Psoas muscle (tissue), 8 donors: ENCODE results near the gene ITPR3. TPM values are rescaled to one million over a fixed set of nuclear protein-coding genes. Genes with fewer than 3 reads are reported as not detected.

Experiments
- ATAC-seq, 4 donors: fragments of 200-7000 bp; cut with Tn5 transposase; one replicate each; pipeline ENCODE4 v1.9.1; 2020; ENCODE audit warnings: moderate library complexity in 3 of 4, mild to moderate bottlenecking in 2 of 4
- DNase-seq, 2 donors: peaks; one replicate each; pipeline ENCODE4 v3.0.0-alpha.2; 2020
- H3K27ac ChIP-seq: fragments of 200-600 bp; one replicate; pipeline ENCODE4 v1.8.0; 2022
- H3K27me3 ChIP-seq, 3 donors: fragments of 200-600 bp in 1 of 3; one replicate each; pipeline versions ENCODE4 v1.6.1 to v1.8.0; 2013 to 2022; ENCODE audit warnings: low read length in 2 of 3, mild to moderate bottlenecking in 2 of 3, moderate library complexity in 1 of 3; ENCODE audit not compliant: insufficient read depth in 3 of 3
- H3K36me3 ChIP-seq, 2 donors: fragments of 200-600 bp in 1 of 2; one replicate each; pipeline versions ENCODE4 v1.6.1 to v1.8.0; 2013 to 2022; ENCODE audit warnings: low read depth in 1 of 2, mild to moderate bottlenecking in 1 of 2, moderate library complexity in 1 of 2; ENCODE audit not compliant: insufficient read depth in 1 of 2
- H3K4me1 ChIP-seq: fragments of 200-600 bp; one replicate; pipeline ENCODE4 v1.8.0; 2022
- H3K4me3 ChIP-seq: fragments of 200-600 bp; one replicate; pipeline ENCODE4 v1.8.0; 2022; ENCODE audit warnings: mild to moderate bottlenecking
- H3K9me3 ChIP-seq: fragments of 200-600 bp; one replicate; pipeline ENCODE4 v1.8.0; 2022
- WGBS, 3 donors: extraction: QIAGEN DNeasy Blood & Tissue Kit; methylation state at CpG; one replicate each; pipeline versions ENCODE4 v1.1.6 to v1.1.7; 2013; 5-methylcytosine and 5-hydroxymethylcytosine counted together
- intact Hi-C, 2 donors: fragments of 100-400 bp; cut with DNase I; formaldehyde crosslinking; loops; one replicate each; pipeline versions ENCODE4 v1.11.0 to v1.14.2; 2022
- polyA plus RNA-seq, 3 donors: library from polyadenylated mRNA; stranded (reverse); fragments of 200-250 nt; gene quantifications; one replicate each; pipeline ENCODE4 v1.2.3, GENCODE V29; 2013
- total RNA-seq, 4 donors: library from RNA; stranded (reverse); fragmentation: NEBNext Ultra II Directional in 2 of 4; extraction: Animal tissue kit (Norgen Biotek cat#: 25700) in 2 of 4; gene quantifications; one replicate each; pipeline versions ENCODE4 v1.2.1 to v1.2.4, GENCODE V29; 2021 to 2023
- TF ChIP-seq, protein P1 (sequence below): fragments of 200-600 bp; IDR thresholded peaks from one replicate; pipeline ENCODE4 v1.8.0; 2022; ENCODE audit warnings: antibody characterized with exemption
- donor health status: healthy with polysubstance abuse.
- donor health status: DM: no; HTN: no; CAD: no; lungs with moderate emphysema.
- donor health status: Bipolar disorder and iron deficiency.
- donor health status: healthy.
- donor health status: DM: yes; HTN: yes; CAD: no.
- donor health status: DM: no; HTN: no; CAD: no.
- donor health status: DM: no; HTN: no; CAD: no.
- donor health status: DM: yes; HTN: yes; CAD: no.

Gene ITPR3
- total and polyA plus RNA-seq, 7 donors = 1.9 to 7.4 (median 3.8) TPM

DNA sequence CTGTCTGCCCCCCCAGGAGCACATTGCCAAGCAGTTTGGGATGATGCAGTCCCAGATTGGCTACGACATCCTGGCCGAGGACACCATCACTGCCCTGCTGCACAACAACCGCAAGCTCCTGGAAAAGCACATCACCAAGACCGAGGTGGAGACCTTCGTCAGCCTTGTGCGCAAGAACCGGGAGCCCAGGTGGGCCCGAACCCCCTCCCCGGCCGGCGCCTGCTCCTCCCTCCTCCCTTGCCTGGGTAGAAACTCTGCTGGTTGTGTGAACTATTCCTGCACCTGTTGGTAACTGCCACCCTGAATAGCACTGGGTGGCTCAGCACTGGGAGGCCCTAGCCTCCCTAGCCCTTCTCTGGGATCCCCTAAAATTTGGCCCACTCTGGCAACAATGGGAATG, 46.7 kb downstream of the ITPR3 start:
- WGBS, 3 donors = 94 to 96% (median 95%) methylated on average over 11 of the region's 11 CpGs
- H3K36me3 ChIP-seq = peaks cover 0 to 8% of the 10 kb centered on the region in 2 donors

DNA sequence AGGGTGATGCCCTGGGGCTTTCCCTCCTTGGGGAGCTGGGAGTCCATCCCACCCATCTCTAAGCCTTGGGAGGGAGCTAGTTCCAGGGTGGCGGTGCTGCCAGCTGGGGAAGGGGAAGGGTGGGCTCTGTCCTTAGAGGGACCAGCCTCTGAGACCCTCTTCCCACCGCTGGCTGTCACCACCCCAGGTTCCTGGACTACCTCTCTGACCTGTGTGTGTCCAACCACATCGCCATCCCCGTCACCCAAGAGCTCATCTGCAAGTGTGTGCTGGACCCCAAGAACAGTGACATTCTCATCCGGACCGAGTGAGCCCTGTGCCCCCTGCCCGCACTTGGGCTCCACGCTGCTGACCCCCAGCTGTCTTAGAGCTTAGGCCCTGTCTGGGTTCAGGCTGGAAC, 47.2 kb downstream of the ITPR3 start:
- WGBS, 3 donors = 94 to 99% (median 96%) methylated on average over 7 to 8 of the region's 8 CpGs
- no peak overlapping the region for H3K4me3 ChIP-seq
- DNase-seq (no peak), ATAC-seq (no peak)
- H3K36me3 ChIP-seq = peaks cover 0 to 8% of the 10 kb centered on the region in 2 donors
- TF ChIP-seq, protein P1, sequence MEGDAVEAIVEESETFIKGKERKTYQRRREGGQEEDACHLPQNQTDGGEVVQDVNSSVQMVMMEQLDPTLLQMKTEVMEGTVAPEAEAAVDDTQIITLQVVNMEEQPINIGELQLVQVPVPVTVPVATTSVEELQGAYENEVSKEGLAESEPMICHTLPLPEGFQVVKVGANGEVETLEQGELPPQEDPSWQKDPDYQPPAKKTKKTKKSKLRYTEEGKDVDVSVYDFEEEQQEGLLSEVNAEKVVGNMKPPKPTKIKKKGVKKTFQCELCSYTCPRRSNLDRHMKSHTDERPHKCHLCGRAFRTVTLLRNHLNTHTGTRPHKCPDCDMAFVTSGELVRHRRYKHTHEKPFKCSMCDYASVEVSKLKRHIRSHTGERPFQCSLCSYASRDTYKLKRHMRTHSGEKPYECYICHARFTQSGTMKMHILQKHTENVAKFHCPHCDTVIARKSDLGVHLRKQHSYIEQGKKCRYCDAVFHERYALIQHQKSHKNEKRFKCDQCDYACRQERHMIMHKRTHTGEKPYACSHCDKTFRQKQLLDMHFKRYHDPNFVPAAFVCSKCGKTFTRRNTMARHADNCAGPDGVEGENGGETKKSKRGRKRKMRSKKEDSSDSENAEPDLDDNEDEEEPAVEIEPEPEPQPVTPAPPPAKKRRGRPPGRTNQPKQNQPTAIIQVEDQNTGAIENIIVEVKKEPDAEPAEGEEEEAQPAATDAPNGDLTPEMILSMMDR = no peak
- intact Hi-C loops = no loop called here
- no peaks in the 10 kb centered on the region for H3K4me1 ChIP-seq
- no peak overlapping the region for H3K27ac ChIP-seq
- H3K9me3 ChIP-seq = no peaks in the 10 kb centered on the region
- no peaks in the 10 kb centered on the region for H3K27me3 ChIP-seq

More for the DNA sequence above, 46.7 kb downstream of the ITPR3 start:
- DNase-seq (no peak), ATAC-seq (no peak)
- intact Hi-C loops = no loop called here
- no peaks in the 10 kb centered on the region for H3K9me3 ChIP-seq
- no peak overlapping the region for H3K4me3 ChIP-seq
- H3K4me1 ChIP-seq = no peaks in the 10 kb centered on the region
- no peaks in the 10 kb centered on the region for H3K27me3 ChIP-seq
- TF ChIP-seq, protein P1 = no peak
- H3K27ac ChIP-seq = no peak overlapping the region

DNA sequence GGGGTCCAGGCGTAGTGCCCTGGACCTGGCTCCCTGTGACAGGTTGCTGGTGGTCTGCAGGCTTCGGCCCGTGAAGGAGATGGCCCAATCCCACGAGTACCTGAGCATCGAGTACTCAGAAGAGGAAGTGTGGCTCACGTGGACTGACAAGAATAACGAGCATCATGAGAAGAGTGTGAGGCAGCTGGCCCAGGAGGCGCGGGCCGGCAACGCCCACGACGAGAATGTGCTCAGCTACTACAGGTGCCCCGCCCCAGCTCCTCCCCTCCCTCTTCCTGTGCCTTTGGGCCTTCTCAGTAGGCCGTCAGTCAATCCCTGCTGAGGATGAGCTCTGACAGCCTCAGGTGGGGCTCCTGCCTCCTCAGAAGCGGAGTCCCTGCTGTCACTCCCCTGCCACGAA, 47.8 kb downstream of the ITPR3 start:
- intact Hi-C loops = no loop called here
- H3K36me3 ChIP-seq = peaks cover 0 to 8% of the 10 kb centered on the region in 2 donors
- H3K27me3 ChIP-seq = no peaks in the 10 kb centered on the region
- TF ChIP-seq, protein P1 = no peak
- H3K9me3 ChIP-seq = no peaks in the 10 kb centered on the region
- H3K27ac ChIP-seq = no peak overlapping the region
- no peaks in the 10 kb centered on the region for H3K4me1 ChIP-seq
- WGBS, 3 donors = 71 to 75% (median 73%) methylated on average over 17 of the region's 17 CpGs
- ATAC-seq (no peak), DNase-seq (no peak)
- no peak overlapping the region for H3K4me3 ChIP-seq

DNA sequence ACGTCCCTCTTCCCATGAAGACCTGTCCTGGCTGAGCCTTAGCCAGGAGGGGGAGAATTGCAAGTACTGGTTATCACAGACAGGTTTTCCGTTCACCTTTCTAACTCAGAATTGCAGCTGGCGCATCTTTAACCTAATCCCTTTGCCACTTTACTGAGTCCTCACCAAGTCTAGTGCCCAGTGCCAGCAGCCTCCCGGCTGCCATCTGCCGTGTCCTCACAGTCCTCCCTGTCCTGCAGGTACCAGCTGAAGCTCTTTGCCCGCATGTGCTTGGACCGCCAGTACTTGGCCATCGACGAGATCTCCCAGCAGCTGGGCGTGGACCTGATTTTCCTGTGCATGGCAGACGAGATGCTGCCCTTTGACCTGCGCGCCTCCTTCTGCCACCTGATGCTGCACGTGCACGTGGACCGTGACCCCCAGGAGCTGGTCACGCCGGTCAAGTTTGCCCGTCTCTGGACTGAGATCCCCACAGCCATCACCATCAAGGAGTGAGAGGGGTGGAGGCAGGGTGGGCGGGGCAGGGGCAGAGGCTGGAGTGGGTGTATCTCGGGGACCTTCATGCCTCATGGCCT, 49.1 kb downstream of the ITPR3 start:
- Histone ChIP-seq H3K27ac (no peak overlapping the region), H3K36me3 (peaks cover 0 to 8% of the 10 kb centered on the region in 2 donors), H3K4me1 (no peaks in the 10 kb centered on the region), H3K4me3 (no peak overlapping the region), H3K27me3 (no peaks in the 10 kb centered on the region), H3K9me3 (no peaks in the 10 kb centered on the region)
- ATAC-seq = no peak
- intact Hi-C loops = no loop called here
- TF ChIP-seq, protein P1 = no peak
- DNase-seq = no peak
- WGBS, 3 donors = 89 to 92% (median 92%) methylated on average over 21 of the region's 21 CpGs
